BJ (cell line): ENCODE measurements around the gene GGACT. TPM values are rescaled to one million over a fixed set of nuclear protein-coding genes. Genes with fewer than 3 reads are reported as not detected.

Experiments used
- CTCF ChIA-PET: fragments of 350-600 bp; formaldehyde crosslinking; extraction: SDS; loops from one replicate; lab custom pipeline; 2021; ENCODE audit warnings: antibody characterized with exemption, inconsistent platforms; lab: Yijun Ruan, JAX
- POLR2A ChIA-PET: fragments of 300-600 bp; sonication (Branson Sonifier 250); formaldehyde crosslinking; extraction: SDS; loops from one replicate; lab custom pipeline; 2021; ENCODE audit warnings: antibody characterized with exemption; lab: Charles Lee
- DNase-seq: peaks from one replicate; pipeline ENCODE4 v3.0.0-alpha.2; 2011; ENCODE audit warnings: low read depth
- H3K27me3 ChIP-seq: 2 replicates; pipeline ENCODE4 v1.6.0; 2011; ENCODE audit warnings: low read length; ENCODE audit not compliant: control insufficient read depth, insufficient read depth
- H3K36me3 ChIP-seq: 2 replicates; pipeline ENCODE4 v1.5.1; 2011; ENCODE audit warnings: low read length; ENCODE audit not compliant: control insufficient read depth, insufficient read depth
- H3K4me3 ChIP-seq: 2 replicates; pipeline ENCODE4 v1.5.1; 2011; ENCODE audit warnings: low read depth, mild to moderate bottlenecking, control low read depth, low read length
- CTCF ChIP-seq: IDR thresholded peaks from 2 replicates; pipeline ENCODE4 v1.5.1; 2011; ENCODE audit warnings: low read depth, mild to moderate bottlenecking, control low read depth, inconsistent platforms, low read length, moderate library complexity; ENCODE audit not compliant: insufficient read depth
- polyA plus RNA-seq: library from polyadenylated mRNA; depleted of rRNA; stranded (reverse); fragments of >200 nt; gene quantifications from 2 replicates; pipeline ENCODE4 v1.2.3, GENCODE V29; 2011

The GGACT gene
- polyA plus RNA-seq, 1 experiment: 7.0 TPM

- ChIA-PET CTCF (interaction anchor here (0.6 to 4.4 kb wide), 2 partner anchors 12 to 19 kb away, joined by 3 to 26 read pairs; no protein-coding TSS in a partner anchor), POLR2A (no interaction called here)
These were observed 27.5 kb downstream of the GGACT start for GRCh38 chr13:100561158-100561499.

GRCh38 chr13:100560498-100561157 is 28.0 kb downstream of the GGACT start:
- Histone ChIP-seq H3K27me3 (no peaks in the 10 kb centered on the region), H3K36me3 (no peaks in the 10 kb centered on the region), H3K4me3 (no peak overlapping the region)
- POLR2A ChIA-PET: no interaction called here
- no peak for DNase-seq
- CTCF ChIA-PET: interaction anchor here (0.6 to 4.4 kb wide), 2 partner anchors 13 to 18 kb away, joined by 3 to 26 read pairs; no protein-coding TSS in a partner anchor
- TF ChIP-seq CTCF: no peak

More at GRCh38 chr13:100561158-100561499, 27.5 kb downstream of the GGACT start:
- Histone ChIP-seq H3K36me3 (no peaks in the 10 kb centered on the region), H3K27me3 (no peaks in the 10 kb centered on the region), H3K4me3 (no peak overlapping the region)
- no peak for DNase-seq
- TF ChIP-seq CTCF: no peak

- CTCF ChIA-PET: interaction anchor here (1.0 to 4.4 kb wide), 2 partner anchors 9 to 13 kb away, joined by 3 to 26 read pairs; no protein-coding TSS in a partner anchor
- no peaks in the 10 kb centered on the region for H3K27me3 ChIP-seq
- no peaks in the 10 kb centered on the region for H3K36me3 ChIP-seq
- no peak overlapping the region for H3K4me3 ChIP-seq
- TF ChIP-seq CTCF: no peak
- POLR2A ChIA-PET: no interaction called here
- DNase-seq: no peak
These were observed 28.7 kb downstream of the GGACT start for GRCh38 chr13:100559886-100560285.

- no peak for TF ChIP-seq CTCF
- Histone ChIP-seq H3K4me3 (no peak overlapping the region), H3K27me3 (no peaks in the 10 kb centered on the region), H3K36me3 (no peaks in the 10 kb centered on the region)
- CTCF ChIA-PET: interaction anchor here (1.8 kb wide), 1 partner anchor 10 kb away, joined by 6 read pairs; no protein-coding TSS in a partner anchor
- POLR2A ChIA-PET: no interaction called here
- DNase-seq: no peak
These were observed 35.8 kb downstream of the GGACT start for GRCh38 chr13:100552755-100553154.

- H3K36me3 ChIP-seq: no peaks in the 10 kb centered on the region
- TF ChIP-seq CTCF: no peak
- no peaks in the 10 kb centered on the region for H3K27me3 ChIP-seq
- no peak overlapping the region for H3K4me3 ChIP-seq
- ChIA-PET POLR2A (no interaction called here), CTCF (no interaction called here)
- DNase-seq: no peak
These were observed 39.3 kb downstream of the GGACT start for GRCh38 chr13:100549316-100549715.
